Osteocyte (in vitro differentiated cells): ENCODE measurements around the gene PRG3. TPM values are rescaled to one million over a fixed set of nuclear protein-coding genes. Genes with fewer than 3 reads are reported as not detected.

ENCODE experiments used
- DNase-seq: peaks from one replicate; pipeline ENCODE4 v3.0.0; 2021; ENCODE audit warnings: mixed read lengths; ENCODE audit not compliant: unreplicated experiment; ENCODE audit errors: extremely low spot score
- H3K27ac Mint-ChIP-seq: one replicate; pipeline ENCODE4 v1.8.0; 2021; ENCODE audit warnings: mild to moderate bottlenecking, mixed read lengths; ENCODE audit not compliant: unreplicated experiment
- H3K27me3 Mint-ChIP-seq: one replicate; pipeline ENCODE4 v1.8.0; 2021; ENCODE audit warnings: mixed read lengths; ENCODE audit not compliant: unreplicated experiment
- H3K36me3 Mint-ChIP-seq: one replicate; pipeline ENCODE4 v1.8.0; 2021; ENCODE audit warnings: mixed read lengths; ENCODE audit not compliant: unreplicated experiment
- H3K4me1 Mint-ChIP-seq: one replicate; pipeline ENCODE4 v1.8.0; 2021; ENCODE audit warnings: mixed read lengths; ENCODE audit not compliant: unreplicated experiment
- H3K4me3 Mint-ChIP-seq: one replicate; pipeline ENCODE4 v1.8.0; 2021; ENCODE audit warnings: mild to moderate bottlenecking, moderate library complexity, mixed read lengths; ENCODE audit not compliant: unreplicated experiment
- H3K9me3 Mint-ChIP-seq: one replicate; pipeline ENCODE4 v1.8.0; 2021; ENCODE audit warnings: mixed read lengths; ENCODE audit not compliant: unreplicated experiment
- total RNA-seq: library from RNA; stranded (reverse); gene quantifications from 2 replicates; pipeline ENCODE4 v1.2.1, GENCODE V29; 2021
- TF ChIP-seq, protein P1 (sequence below): fragments of 200-600 bp; sonication (generic); IDR thresholded peaks from 2 replicates; pipeline ENCODE4 v1.5.0; 2021; ENCODE audit warnings: antibody characterized with exemption, mild to moderate bottlenecking, moderate library complexity

PRG3 gene
- total RNA-seq, 1 donor from 2014 or later = not detected

DNA sequence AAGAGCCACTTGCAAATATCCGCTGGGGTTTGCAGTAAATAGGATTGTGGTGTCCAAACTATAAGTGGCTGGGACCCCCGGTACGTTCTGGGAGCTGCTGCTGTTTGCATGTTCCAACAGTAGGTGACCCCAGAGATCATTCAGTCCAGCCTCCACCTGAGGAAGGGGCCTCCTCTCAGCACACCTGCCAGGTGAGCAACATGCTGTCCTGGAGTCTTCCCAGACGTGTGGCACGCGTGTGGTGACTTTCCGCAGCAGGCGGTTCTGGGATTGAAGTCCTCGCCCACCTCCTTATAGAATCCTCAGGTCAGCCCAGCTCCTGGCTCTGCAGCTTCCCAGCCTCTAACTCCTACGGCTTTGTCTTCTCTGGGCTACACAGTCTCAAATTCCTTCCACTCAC is 36.1 kb downstream of the PRG3 start:
- H3K27ac Mint-ChIP-seq = no peak overlapping the region
- H3K27me3 Mint-ChIP-seq = peaks cover 10% of the 10 kb centered on the region
- H3K9me3 Mint-ChIP-seq = no peaks in the 10 kb centered on the region

DNA sequence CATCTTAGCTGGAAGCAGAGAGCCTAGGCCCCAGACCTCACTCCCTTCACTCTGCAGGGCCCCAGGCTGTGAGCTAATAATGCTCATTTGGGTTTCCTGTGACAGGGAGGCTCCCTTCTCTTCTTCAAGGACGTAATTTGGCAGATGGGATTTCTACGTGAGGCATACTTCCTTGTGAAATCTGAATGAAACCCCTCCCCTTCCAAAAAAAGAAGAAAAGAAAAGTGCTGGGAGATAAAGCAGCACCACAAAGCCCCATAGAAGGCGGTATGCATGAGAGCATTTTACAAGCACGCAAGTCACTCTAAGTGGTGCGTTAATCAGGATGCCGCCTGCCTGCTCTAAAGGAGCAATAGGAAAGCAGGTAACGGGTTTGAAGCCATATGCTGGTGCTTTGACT is 37.1 kb downstream of the PRG3 start:
- no peak for DNase-seq
- Mint-ChIP-seq H3K9me3 (no peaks in the 10 kb centered on the region), H3K4me1 (no peaks in the 10 kb centered on the region), H3K36me3 (no peaks in the 10 kb centered on the region), H3K4me3 (no peak overlapping the region), H3K27ac (no peak overlapping the region), H3K27me3 (peaks cover 16% of the 10 kb centered on the region)
- TF ChIP-seq, protein P1, sequence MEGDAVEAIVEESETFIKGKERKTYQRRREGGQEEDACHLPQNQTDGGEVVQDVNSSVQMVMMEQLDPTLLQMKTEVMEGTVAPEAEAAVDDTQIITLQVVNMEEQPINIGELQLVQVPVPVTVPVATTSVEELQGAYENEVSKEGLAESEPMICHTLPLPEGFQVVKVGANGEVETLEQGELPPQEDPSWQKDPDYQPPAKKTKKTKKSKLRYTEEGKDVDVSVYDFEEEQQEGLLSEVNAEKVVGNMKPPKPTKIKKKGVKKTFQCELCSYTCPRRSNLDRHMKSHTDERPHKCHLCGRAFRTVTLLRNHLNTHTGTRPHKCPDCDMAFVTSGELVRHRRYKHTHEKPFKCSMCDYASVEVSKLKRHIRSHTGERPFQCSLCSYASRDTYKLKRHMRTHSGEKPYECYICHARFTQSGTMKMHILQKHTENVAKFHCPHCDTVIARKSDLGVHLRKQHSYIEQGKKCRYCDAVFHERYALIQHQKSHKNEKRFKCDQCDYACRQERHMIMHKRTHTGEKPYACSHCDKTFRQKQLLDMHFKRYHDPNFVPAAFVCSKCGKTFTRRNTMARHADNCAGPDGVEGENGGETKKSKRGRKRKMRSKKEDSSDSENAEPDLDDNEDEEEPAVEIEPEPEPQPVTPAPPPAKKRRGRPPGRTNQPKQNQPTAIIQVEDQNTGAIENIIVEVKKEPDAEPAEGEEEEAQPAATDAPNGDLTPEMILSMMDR = no peak

More for the DNA sequence above, 36.1 kb downstream of the PRG3 start:
- TF ChIP-seq, protein P1 = no peak
- H3K4me1 Mint-ChIP-seq = peaks cover 3% of the 10 kb centered on the region
- DNase-seq = no peak
- H3K4me3 Mint-ChIP-seq = no peak overlapping the region
- no peaks in the 10 kb centered on the region for H3K36me3 Mint-ChIP-seq

DNA sequence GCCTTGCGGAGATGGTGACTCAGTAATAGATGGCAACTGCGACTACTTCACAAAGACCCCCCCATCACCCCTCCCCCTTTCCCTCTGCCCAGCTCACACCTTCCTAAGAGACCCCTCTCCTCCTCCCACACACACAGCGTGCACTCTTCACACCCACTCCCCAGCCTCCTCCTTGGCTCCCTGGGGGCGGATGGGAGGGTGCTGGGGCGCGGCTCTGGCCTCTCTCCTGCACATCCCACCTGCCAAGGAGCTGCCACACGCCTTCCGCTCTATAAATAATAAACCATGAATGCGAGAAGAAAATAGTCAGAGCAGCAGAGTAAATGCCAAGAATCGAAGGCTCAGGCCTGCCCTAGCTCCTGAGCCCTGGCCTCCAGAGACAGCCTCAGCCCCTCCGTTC is 38.2 kb downstream of the PRG3 start:
- Mint-ChIP-seq H3K4me1 (no peaks in the 10 kb centered on the region), H3K27ac (no peak overlapping the region), H3K4me3 (no peak overlapping the region), H3K9me3 (no peaks in the 10 kb centered on the region), H3K27me3 (peaks cover 17% of the 10 kb centered on the region), H3K36me3 (no peaks in the 10 kb centered on the region)
- no peak for DNase-seq
- TF ChIP-seq, protein P1 = no peak

DNA sequence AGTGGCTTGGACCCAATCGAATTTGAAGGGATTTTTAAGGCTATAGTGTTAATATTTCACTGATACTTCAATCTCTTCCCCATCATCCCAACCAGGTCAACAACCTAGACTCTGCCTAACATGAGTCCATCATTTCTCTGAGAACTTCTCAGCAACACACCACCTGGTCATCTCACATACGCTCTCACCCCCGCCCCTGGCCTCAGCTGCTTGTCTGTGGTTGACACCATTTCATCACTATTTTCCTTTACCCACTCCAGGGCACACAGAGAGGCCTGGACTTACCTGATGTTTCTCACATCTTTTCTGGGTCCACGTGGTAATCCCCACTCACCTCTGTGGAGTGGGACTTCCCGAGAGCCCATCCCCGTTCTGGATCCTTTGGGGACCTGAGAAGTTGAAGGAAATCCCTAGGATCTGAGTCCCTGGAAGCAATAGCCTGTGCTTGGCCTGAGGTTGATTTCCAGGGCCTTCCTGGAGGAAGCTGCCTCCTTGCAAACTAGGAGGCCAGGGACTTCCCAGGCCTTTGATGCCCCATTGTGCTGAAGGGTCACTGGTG is 39.6 kb downstream of the PRG3 start:
- Mint-ChIP-seq H3K9me3 (no peaks in the 10 kb centered on the region), H3K27ac (no peak overlapping the region)

DNA sequence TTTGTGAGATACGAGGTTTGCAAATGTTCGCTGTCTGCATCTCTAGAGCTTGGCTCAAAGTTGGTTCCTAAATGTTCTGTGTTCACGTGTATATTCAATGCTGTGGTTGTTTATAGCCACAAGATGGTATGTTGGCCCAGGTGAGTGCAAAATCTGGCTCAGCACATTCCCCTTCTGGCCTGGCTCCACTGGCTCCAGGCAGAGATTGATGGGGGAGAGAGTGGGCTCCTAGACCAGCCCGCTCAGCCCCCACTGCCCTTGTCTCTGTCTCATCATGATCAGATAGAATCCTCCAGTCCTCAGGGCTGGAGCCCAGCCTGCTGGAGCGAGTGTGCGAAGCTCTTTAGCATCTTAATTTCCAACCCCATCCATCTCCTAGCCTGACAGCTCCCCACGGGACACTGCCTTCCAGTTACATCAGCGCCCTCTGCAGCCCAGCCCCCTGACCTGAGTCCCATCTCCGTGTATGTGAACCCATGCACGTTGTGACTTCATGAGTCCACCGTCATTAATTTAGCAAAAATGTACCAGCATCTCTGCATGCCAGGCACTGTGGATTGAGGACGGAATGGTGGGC is 40.8 kb downstream of the PRG3 start:
- Mint-ChIP-seq H3K36me3 (no peaks in the 10 kb centered on the region), H3K9me3 (no peaks in the 10 kb centered on the region), H3K27me3 (peaks cover 16% of the 10 kb centered on the region), H3K4me3 (no peak overlapping the region), H3K27ac (no peak overlapping the region), H3K4me1 (peaks cover 8% of the 10 kb centered on the region)
- TF ChIP-seq, protein P1 = no peak
- no peak for DNase-seq

More for the DNA sequence above, 39.6 kb downstream of the PRG3 start:
- DNase-seq = no peak
- Mint-ChIP-seq H3K36me3 (no peaks in the 10 kb centered on the region), H3K4me3 (no peak overlapping the region), H3K4me1 (peaks cover 2% of the 10 kb centered on the region), H3K27me3 (peaks cover 16% of the 10 kb centered on the region)
- TF ChIP-seq, protein P1 = no peak
